Ramos (cell line): ENCODE data around the gene BABAM1.

Experiments used
- in situ Hi-C: fragments of 300-500 bp; cut with MboI; formaldehyde crosslinking; loops from one replicate; pipeline ENCODE4 v1.14.3; 2022; ENCODE audit warnings: low sequenced_read_pairs; ENCODE audit not compliant: unreplicated experiment

BABAM1 gene

GRCh38 chr19:17266975-17267788, at the start of gene BABAM1:
Gene BABAM1 (plus strand): TSS chr19:17267443. CDS start chr19:17268807, 1,364 bp downstream.
- in situ Hi-C loops, result no loop called here

- in situ Hi-C loops, result no loop called here
Measured at GRCh38 chr19:17219286-17219685, 48.0 kb upstream of the BABAM1 start.

GRCh38 chr19:17220207-17220758, 47.0 kb upstream of the BABAM1 start:
- in situ Hi-C loops, result no loop called here

GRCh38 chr19:17225053-17225452, 42.2 kb upstream of the BABAM1 start:
- in situ Hi-C loops, result no loop called here

- in situ Hi-C loops, result no loop called here
Measured at GRCh38 chr19:17226002-17226933, 41.0 kb upstream of the BABAM1 start, which contains the start of gene OCEL1. Gene OCEL1 (plus strand): TSS chr19:17226226. CDS start chr19:17226248, 22 bp downstream.

- in situ Hi-C loops, result no loop called here
Measured at GRCh38 chr19:17227798-17228367, 39.4 kb upstream of the BABAM1 start.

GRCh38 chr19:17229890-17230289, 37.4 kb upstream of the BABAM1 start:
- in situ Hi-C loops, result no loop called here

- in situ Hi-C loops, result no loop called here
Measured at GRCh38 chr19:17232258-17232657, 35.0 kb upstream of the BABAM1 start.

GRCh38 chr19:17234911-17235299, 32.3 kb upstream of the BABAM1 start:
- in situ Hi-C loops, result no loop called here

- in situ Hi-C loops, result no loop called here
Measured at GRCh38 chr19:17235300-17235970, 31.8 kb upstream of the BABAM1 start.

GRCh38 chr19:17235971-17236777, 31.1 kb upstream of the BABAM1 start:
- in situ Hi-C loops, result no loop called here

GRCh38 chr19:17236811-17237543, 30.3 kb upstream of the BABAM1 start:
- in situ Hi-C loops, result no loop called here

GRCh38 chr19:17237747-17238706, 29.2 kb upstream of the BABAM1 start:
- in situ Hi-C loops, result no loop called here

- in situ Hi-C loops, result no loop called here
Measured at GRCh38 chr19:17240062-17240752, 27.0 kb upstream of the BABAM1 start.

GRCh38 chr19:17240826-17241399, 26.3 kb upstream of the BABAM1 start:
- in situ Hi-C loops, result no loop called here

GRCh38 chr19:17242431-17243208, 24.6 kb upstream of the BABAM1 start:
- in situ Hi-C loops, result no loop called here
